Ectodermal cell (in vitro differentiated cells): Measurements from ENCODE around the gene EFNB2. TPM values are rescaled to one million over a fixed set of nuclear protein-coding genes. Genes with fewer than 3 reads are reported as not detected.
A peak's percentile ranks its signal among the peaks of the same experiment; 100 is the strongest.

Source experiments
- H3K27ac ChIP-seq: 2 replicates; pipeline ENCODE4 v1.7.0; 2013; ENCODE audit warnings: mild to moderate bottlenecking, low read depth, low read length; ENCODE audit not compliant: insufficient read depth, poor library complexity, severe bottlenecking
- H3K27me3 ChIP-seq: 2 replicates; pipeline ENCODE4 v1.7.0; 2013; ENCODE audit warnings: mild to moderate bottlenecking, low read length; ENCODE audit not compliant: insufficient read depth, control insufficient read depth, poor library complexity, severe bottlenecking
- H3K36me3 ChIP-seq: one replicate; pipeline ENCODE4 v1.7.0; 2013; ENCODE audit warnings: low read length; ENCODE audit not compliant: control insufficient read depth, insufficient read depth
- H3K4me1 ChIP-seq: one replicate; pipeline ENCODE4 v1.7.0; 2013; ENCODE audit warnings: low read length; ENCODE audit not compliant: control insufficient read depth, insufficient read depth
- H3K4me3 ChIP-seq: 2 replicates; pipeline ENCODE4 v1.7.0; 2013; ENCODE audit warnings: low read depth, low read length, control low read depth; ENCODE audit not compliant: insufficient read depth
- H3K9me3 ChIP-seq: 2 replicates; pipeline ENCODE4 v1.7.0; 2013; ENCODE audit warnings: mild to moderate bottlenecking, low read length, moderate library complexity; ENCODE audit not compliant: control insufficient read depth
- WGBS, 2 experiments: methylation state at CpG; one replicate each; pipeline ENCODE4 v1.1.7; 2013; ENCODE audit warnings: missing lambda C conversion rate in 2 of 2; 5-methylcytosine and 5-hydroxymethylcytosine counted together
- polyA plus RNA-seq, 4 experiments: library from polyadenylated mRNA; stranded (reverse); fragments of 50-300 nt; gene quantifications; one replicate each; pipeline ENCODE4 v1.2.3, GENCODE V29; 2013

EFNB2 gene
- polyA plus RNA-seq (2013, experiment 1 of 4) = 116 TPM
- polyA plus RNA-seq (2013, experiment 2 of 4) = 110 TPM
- polyA plus RNA-seq (2013, experiment 3 of 4) = 92.2 TPM
- 100 TPM for polyA plus RNA-seq (2013, experiment 4 of 4)

DNA sequence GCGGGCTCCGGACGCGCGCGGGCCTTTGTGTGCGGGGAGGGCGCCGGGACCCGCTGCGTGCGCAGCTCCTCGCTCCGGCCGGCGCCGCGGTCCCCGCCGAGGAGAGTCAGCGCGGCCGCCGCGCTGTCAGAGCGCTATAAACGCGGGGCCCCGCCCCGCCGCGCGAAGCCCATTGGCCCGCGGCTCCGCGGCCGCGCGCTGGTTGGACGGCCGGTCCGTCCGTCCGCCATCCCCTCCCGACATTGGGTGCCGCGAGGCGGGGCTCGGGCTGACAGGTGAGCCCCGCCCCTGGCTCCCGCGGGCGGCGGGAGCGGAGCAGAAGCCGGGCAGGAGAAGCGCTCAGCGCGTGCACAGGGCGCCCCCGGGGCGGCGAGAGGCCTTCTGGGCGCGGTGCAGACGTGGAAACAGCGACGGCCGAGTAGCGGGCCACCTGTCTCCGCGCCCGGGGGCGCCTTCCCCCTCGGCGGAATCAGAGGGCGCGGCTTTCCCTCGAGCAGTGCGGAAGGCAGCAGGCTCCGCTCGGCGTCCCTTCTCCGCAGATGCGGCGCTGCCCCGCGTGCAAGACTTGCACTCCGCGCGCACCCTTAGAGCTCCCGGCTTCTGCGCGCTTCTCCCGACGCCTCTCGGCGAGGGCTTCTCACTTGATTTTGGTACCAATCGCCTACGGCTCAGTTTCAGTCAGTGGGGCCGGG lies at the start of gene EFNB2:
TSS of gene EFNB2 (minus strand) at position 111 of the 692 bp plus-strand sequence. CDS start 698 bp downstream, outside the sequence.
- H3K9me3 ChIP-seq = no peaks in the 10 kb centered on the region
- H3K27me3 ChIP-seq = no peaks in the 10 kb centered on the region
- H3K36me3 ChIP-seq = peaks cover 2% of the 10 kb centered on the region
- H3K4me1 ChIP-seq = peaks cover 5% of the 10 kb centered on the region
- peak within 1 kb of the TSS; percentile 97 for H3K4me3 ChIP-seq
- H3K27ac ChIP-seq = peak within 1 kb of the TSS; percentile 3
- WGBS, 2 experiments = 0% methylated on average over 102 of the region's 102 CpGs

GRCh38 chr13:106581225-106581624 lies 45.8 kb upstream of the EFNB2 start:
- 92 to 94% methylated on average over 3 to 4 of the region's 4 CpGs for WGBS, 2 experiments

DNA sequence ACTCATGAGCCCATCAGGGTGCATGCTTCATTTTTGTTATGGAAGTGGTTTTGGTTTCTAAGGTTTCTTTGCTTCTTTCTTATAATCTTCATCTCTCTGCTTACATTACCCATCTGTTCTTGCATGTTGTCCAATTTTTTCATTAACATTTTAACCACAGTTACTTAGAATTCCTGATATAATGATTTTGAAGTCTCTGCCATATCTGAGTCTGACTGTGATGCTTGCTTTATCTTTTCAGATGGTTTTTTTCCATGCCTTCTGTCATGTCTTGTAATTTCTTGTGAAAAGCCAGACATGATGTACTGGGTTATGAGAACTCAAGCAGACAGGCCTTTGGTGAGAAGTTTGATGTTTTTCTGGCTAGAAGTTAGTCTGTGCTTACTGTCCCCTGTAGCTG lies 40.4 kb upstream of the EFNB2 start:
- Histone ChIP-seq H3K4me1 (no peaks in the 10 kb centered on the region), H3K27ac (no peak overlapping the region), H3K27me3 (no peaks in the 10 kb centered on the region), H3K4me3 (no peak overlapping the region), H3K9me3 (no peaks in the 10 kb centered on the region), H3K36me3 (no peaks in the 10 kb centered on the region)

More at GRCh38 chr13:106581225-106581624, 45.8 kb upstream of the EFNB2 start:
- H3K9me3 ChIP-seq = no peaks in the 10 kb centered on the region
- no peaks in the 10 kb centered on the region for H3K4me1 ChIP-seq
- H3K36me3 ChIP-seq = no peaks in the 10 kb centered on the region
- no peak overlapping the region for H3K27ac ChIP-seq
- no peak overlapping the region for H3K4me3 ChIP-seq
- H3K27me3 ChIP-seq = no peaks in the 10 kb centered on the region

GRCh38 chr13:106573868-106574267 lies 38.4 kb upstream of the EFNB2 start:
- WGBS, 2 experiments = 93 to 94% methylated on average over 3 of the region's 3 CpGs
- no peaks in the 10 kb centered on the region for H3K9me3 ChIP-seq
- H3K4me1 ChIP-seq = no peaks in the 10 kb centered on the region
- no peaks in the 10 kb centered on the region for H3K36me3 ChIP-seq
- H3K4me3 ChIP-seq = no peak overlapping the region
- H3K27ac ChIP-seq = no peak overlapping the region
- no peaks in the 10 kb centered on the region for H3K27me3 ChIP-seq

GRCh38 chr13:106573284-106573846 lies 37.9 kb upstream of the EFNB2 start:
- 84 to 91% methylated on average over 8 of the region's 8 CpGs for WGBS, 2 experiments
- Histone ChIP-seq H3K9me3 (no peaks in the 10 kb centered on the region), H3K4me3 (no peak overlapping the region), H3K27ac (no peak overlapping the region), H3K4me1 (peaks cover 4% of the 10 kb centered on the region), H3K36me3 (no peaks in the 10 kb centered on the region), H3K27me3 (no peaks in the 10 kb centered on the region)

- Histone ChIP-seq H3K4me1 (peaks cover 5% of the 10 kb centered on the region), H3K27ac (no peak overlapping the region)
- 41 to 47% methylated on average over 14 of the region's 14 CpGs for WGBS, 2 experiments
These were observed 34.9 kb upstream of the EFNB2 start for GRCh38 chr13:106570299-106570852.

DNA sequence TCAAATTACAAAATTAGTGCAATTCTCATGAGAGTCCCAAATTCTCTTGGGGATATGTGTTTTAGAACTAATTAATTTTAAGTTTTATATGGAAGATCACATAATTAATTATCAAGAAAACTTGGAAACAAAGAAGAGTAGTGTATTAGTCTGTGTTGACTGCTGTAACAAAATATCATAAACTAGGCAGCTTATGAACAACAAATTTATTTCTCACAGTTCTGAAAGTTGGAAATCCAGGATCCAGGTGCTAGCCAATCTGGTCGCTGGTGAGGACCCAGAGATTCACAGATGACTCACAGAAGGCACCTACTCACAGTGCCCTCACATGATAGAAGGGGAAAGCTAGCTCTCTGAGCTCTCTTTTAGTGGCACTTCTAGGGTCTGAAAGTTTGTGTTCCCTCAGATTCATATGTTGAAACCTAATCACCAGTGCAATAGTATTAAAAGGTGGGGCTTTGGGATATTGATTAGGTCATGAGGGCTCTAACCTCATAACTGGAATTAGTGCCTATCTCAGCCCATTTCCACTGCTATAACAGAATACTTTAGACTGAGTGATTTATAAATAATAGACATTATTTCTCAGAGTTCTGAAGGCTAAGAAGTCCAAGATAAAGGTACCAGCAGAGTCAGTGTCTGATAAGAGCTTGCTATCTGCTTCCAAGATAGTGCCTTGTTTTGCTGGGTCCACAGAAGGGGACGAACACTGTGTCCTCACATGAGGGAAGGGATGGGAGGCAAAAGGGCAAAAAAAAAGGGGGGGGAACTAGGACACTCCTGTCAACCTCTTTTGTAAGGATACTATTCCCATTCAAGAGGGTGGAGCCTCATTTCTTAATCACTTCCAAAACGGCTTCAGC lies 34.0 kb upstream of the EFNB2 start:
- WGBS, 2 experiments = 92 to 96% methylated on average over 2 of the region's 3 CpGs
- no peaks in the 10 kb centered on the region for H3K9me3 ChIP-seq
- H3K36me3 ChIP-seq = no peaks in the 10 kb centered on the region
- peaks cover 15% of the 10 kb centered on the region for H3K4me1 ChIP-seq
- no peak overlapping the region for H3K4me3 ChIP-seq
- H3K27ac ChIP-seq = no peak overlapping the region
- H3K27me3 ChIP-seq = no peaks in the 10 kb centered on the region

More at GRCh38 chr13:106570299-106570852, 34.9 kb upstream of the EFNB2 start:
- Histone ChIP-seq H3K27me3 (no peaks in the 10 kb centered on the region), H3K9me3 (no peaks in the 10 kb centered on the region), H3K4me3 (no peak overlapping the region), H3K36me3 (no peaks in the 10 kb centered on the region)

DNA sequence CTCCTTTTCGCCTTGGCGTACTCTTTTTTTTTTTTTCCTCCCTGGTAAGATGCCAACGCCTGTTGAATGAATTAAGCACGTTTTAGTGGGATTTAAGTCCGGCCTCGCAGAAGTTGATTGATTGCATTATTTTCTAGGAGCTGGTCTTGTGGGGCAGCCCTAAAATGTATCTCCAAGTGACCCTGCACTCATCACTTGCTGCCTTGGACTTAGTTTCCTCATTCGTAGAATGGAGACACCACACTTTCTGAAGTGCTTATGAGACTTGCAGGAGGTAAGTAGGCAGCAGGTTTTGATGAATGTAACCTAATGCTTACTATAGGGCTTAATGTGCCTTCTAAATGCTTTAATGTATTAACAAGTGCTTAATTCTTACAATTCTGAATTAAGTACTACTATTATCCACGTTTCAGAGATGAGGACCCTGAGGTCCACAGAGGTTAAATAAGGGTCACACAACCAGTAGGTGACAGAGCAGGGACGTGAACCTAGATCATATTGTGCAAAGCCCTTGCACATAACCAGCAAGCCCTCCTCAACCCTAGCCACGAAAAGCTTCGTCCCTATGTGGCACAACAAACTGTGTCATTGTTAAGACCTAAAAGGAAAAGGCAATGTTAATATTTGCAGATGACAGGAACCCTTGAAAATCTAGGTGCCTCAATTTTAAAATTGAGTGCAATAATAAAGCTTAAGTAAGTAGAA lies 33.0 kb upstream of the EFNB2 start:
- Histone ChIP-seq H3K4me1 (peaks cover 22% of the 10 kb centered on the region), H3K36me3 (no peaks in the 10 kb centered on the region), H3K27ac (no peak overlapping the region), H3K27me3 (no peaks in the 10 kb centered on the region), H3K9me3 (no peaks in the 10 kb centered on the region), H3K4me3 (peak overlapping the region; percentile 96)
- 30 to 34% methylated on average over 11 of the region's 11 CpGs for WGBS, 2 experiments

GRCh38 chr13:106567474-106568298 lies 32.2 kb upstream of the EFNB2 start, which contains the start of gene ARGLU1:
Gene ARGLU1 (minus strand): TSS chr13:106568137. CDS start chr13:106567919, 218 bp downstream.
- WGBS, 2 experiments = 0% methylated on average over 108 of the region's 108 CpGs
- Histone ChIP-seq H3K36me3 (no peaks in the 10 kb centered on the region), H3K27me3 (no peaks in the 10 kb centered on the region), H3K9me3 (no peaks in the 10 kb centered on the region), H3K27ac (peak within 1 kb of the TSS; percentile 86), H3K4me3 (peak within 1 kb of the TSS; percentile 96), H3K4me1 (peaks cover 22% of the 10 kb centered on the region)
